HepG2 (cell line): ENCODE data around the gene PRKCB. TPM values are rescaled to one million over a fixed set of nuclear protein-coding genes. Genes with fewer than 3 reads are reported as not detected.

Source experiments
- ATAC-seq: fragments of 200-7000 bp; cut with Tn5 transposase; 3 replicates; pipeline ENCODE4 v1.9.1; 2020; ENCODE audit warnings: mild to moderate bottlenecking, moderate library complexity
- BruUV-seq: library from RNA; stranded (reverse); fragments of 400-500 nt; replicated peaks from 2 replicates; lab custom pipeline; 2021; lab: Mats Ljungman, UMichigan
- CTCF ChIA-PET: fragments of 300-600 bp; formaldehyde crosslinking; extraction: SDS; loops from one replicate; lab custom pipeline; 2021; ENCODE audit warnings: low total read pairs, inconsistent platforms, low intra/inter-chr PET ratio; lab: Yijun Ruan, JAX
- POLR2A ChIA-PET: fragments of 350-600 bp; sonication (Branson Sonifier 250); formaldehyde crosslinking; loops from one replicate; lab custom pipeline; 2020; ENCODE audit warnings: antibody characterized with exemption, inconsistent platforms; lab: Yijun Ruan, JAX
- DNase-seq: peaks from one replicate; pipeline ENCODE4 v3.0.0-alpha.2; 2015; ENCODE audit warnings: low spot score
- FAIRE-seq: peaks from 3 replicates; lab custom pipeline; 2011; peaks lifted over from hg19 to GRCh38; lab: Jason Lieb, UNC
- H2AFZ ChIP-seq: one replicate; pipeline ENCODE4 v1.6.1; 2011; ENCODE audit warnings: low read length, inconsistent platforms
- H3K27ac ChIP-seq: fragments of 300-600 bp; 3 replicates; pipeline ENCODE4 v1.8.0; 2011; ENCODE audit warnings: mixed run types, mild to moderate bottlenecking, mixed read lengths, low read length, inconsistent platforms; ENCODE audit not compliant: insufficient read depth; ENCODE audit errors: extremely low read length
- H3K27me3 ChIP-seq, 2 experiments: fragments of 200-600 bp in 1 of 2; 2 replicates in 1 of 2; 3 replicates in 1 of 2; pipeline versions ENCODE4 v1.6.0 to v1.8.0; 2011; ENCODE audit warnings: low read length in 2 of 2, mild to moderate bottlenecking in 2 of 2, moderate library complexity in 2 of 2, inconsistent platforms in 1 of 2; ENCODE audit not compliant: insufficient read depth in 2 of 2, control insufficient read depth in 1 of 2
- H3K36me3 ChIP-seq, 2 experiments: fragments of 200-600 bp in 1 of 2; replicated peaks in 1 of 2; 2 replicates in 1 of 2; 3 replicates in 1 of 2; pipeline versions ENCODE4 v1.5.1 to v1.8.0; 2011; ENCODE audit warnings: low read length in 2 of 2, inconsistent platforms in 1 of 2; ENCODE audit not compliant: insufficient read depth in 2 of 2, control insufficient read depth in 1 of 2
- H3K4me1 ChIP-seq: 2 replicates; pipeline ENCODE4 v1.5.1; 2012; ENCODE audit warnings: low read length, inconsistent platforms; ENCODE audit not compliant: insufficient read depth
- H3K4me2 ChIP-seq: 2 replicates; pipeline ENCODE4 v1.6.0; 2011; ENCODE audit warnings: low read depth, low read length, inconsistent platforms
- H3K4me3 ChIP-seq, 3 experiments: fragments of 200-600 bp in 1 of 3; sonication (generic), shearing (Covaris generic) in 1 of 3; replicated peaks in 1 of 3; 2 replicates each; pipeline ENCODE4 v1.5.1; 2011 to 2016; ENCODE audit warnings: low read length in 3 of 3, inconsistent platforms in 2 of 3, low read depth in 2 of 3, mild to moderate bottlenecking in 2 of 3, control low read depth in 1 of 3, mixed read lengths in 1 of 3; ENCODE audit not compliant: insufficient read depth in 1 of 3
- H3K79me2 ChIP-seq: one replicate; pipeline ENCODE4 v1.6.1; 2011; ENCODE audit warnings: low read length, inconsistent platforms; ENCODE audit not compliant: insufficient read depth
- H3K9ac ChIP-seq: 2 replicates; pipeline ENCODE4 v1.6.0; 2011; ENCODE audit warnings: mild to moderate bottlenecking, low read depth, low read length, inconsistent platforms; ENCODE audit not compliant: insufficient read depth
- H3K9me3 ChIP-seq: 2 replicates; pipeline ENCODE4 v1.5.1; 2012; ENCODE audit warnings: mild to moderate bottlenecking, low read length
- H4K20me1 ChIP-seq: 2 replicates; pipeline ENCODE4 v1.6.0; 2011; ENCODE audit warnings: inconsistent platforms, mild to moderate bottlenecking, low read length, moderate library complexity; ENCODE audit not compliant: insufficient read depth
- AFF4 ChIP-seq: sonication (generic); formaldehyde crosslinking; IDR thresholded peaks from 2 replicates; pipeline ENCODE4 v1.4.0; 2020; ENCODE audit warnings: missing genetic modification reagents
- ELF1 ChIP-seq: sonication (generic); formaldehyde crosslinking; IDR thresholded peaks from 2 replicates; pipeline ENCODE4 v1.4.0; 2020; ENCODE audit warnings: missing genetic modification reagents
- GPN1 ChIP-seq: sonication (generic); formaldehyde crosslinking; IDR thresholded peaks from 2 replicates; pipeline ENCODE4 v1.5.1; 2020; ENCODE audit warnings: missing genetic modification reagents, borderline replicate concordance
- IRF2 ChIP-seq: IDR thresholded peaks from 2 replicates; pipeline ENCODE4 v1.6.1; 2018; ENCODE audit warnings: missing genetic modification reagents, missing compliant biosample characterization
- MEIS2 ChIP-seq: sonication (generic); formaldehyde crosslinking; IDR thresholded peaks from 2 replicates; pipeline ENCODE4 v1.9.0; 2021; ENCODE audit warnings: mild to moderate bottlenecking, missing genetic modification reagents
- PLSCR1 ChIP-seq: sonication (generic); formaldehyde crosslinking; IDR thresholded peaks from 2 replicates; pipeline ENCODE4 v1.5.0; 2020; ENCODE audit warnings: missing genetic modification reagents, mild to moderate bottlenecking, borderline replicate concordance
- TFAP4 ChIP-seq: sonication (generic); IDR thresholded peaks from 2 replicates; pipeline ENCODE4 v1.6.1; 2016; ENCODE audit warnings: low read depth, borderline replicate concordance
- TRIM24 ChIP-seq: sonication (generic); formaldehyde crosslinking; IDR thresholded peaks from 2 replicates; pipeline ENCODE4 v1.8.0; 2022; ENCODE audit warnings: mild to moderate bottlenecking, missing genetic modification reagents
- YY1 ChIP-seq: IDR thresholded peaks from 2 replicates; pipeline ENCODE4 v1.6.1; 2011; ENCODE audit warnings: low read length, low read depth, moderate library complexity, mild to moderate bottlenecking; ENCODE audit not compliant: insufficient read depth, insufficient replicate concordance
- ZFP1 ChIP-seq: IDR thresholded peaks from 2 replicates; pipeline ENCODE4 v1.6.1; 2016
- ZNF142 ChIP-seq: sonication (generic); formaldehyde crosslinking; IDR thresholded peaks from 2 replicates; pipeline ENCODE4 v1.4.0; 2020; ENCODE audit warnings: missing genetic modification reagents
- ZNF143 ChIP-seq: sonication (generic); formaldehyde crosslinking; IDR thresholded peaks from 2 replicates; pipeline ENCODE4 v1.4.0; 2020; ENCODE audit warnings: missing genetic modification reagents
- ZNF569 ChIP-seq: sonication (generic); formaldehyde crosslinking; IDR thresholded peaks from 2 replicates; pipeline ENCODE4 v1.5.0; 2020; ENCODE audit warnings: mild to moderate bottlenecking, missing genetic modification reagents, moderate library complexity, borderline replicate concordance
- ZNF703 ChIP-seq: sonication (generic); formaldehyde crosslinking; IDR thresholded peaks from 2 replicates; pipeline ENCODE4 v1.5.1; 2020; ENCODE audit warnings: missing genetic modification reagents, mild to moderate bottlenecking, moderate library complexity, borderline replicate concordance
- ZNF766 ChIP-seq: sonication (generic); formaldehyde crosslinking; IDR thresholded peaks from 2 replicates; pipeline ENCODE4 v1.5.0; 2020; ENCODE audit warnings: missing genetic modification reagents, borderline replicate concordance
- WGBS: methylation state at CpG from one replicate; pipeline ENCODE4 v1.1.6; 2017; ENCODE audit warnings: low lambda C conversion rate; 5-methylcytosine and 5-hydroxymethylcytosine counted together
- in situ Hi-C: cut with HindIII; loops from 2 replicates; pipeline ENCODE4 v1.10.0; 2017; ENCODE audit warnings: low pct_unique_long_range_greater_than_20kb; ENCODE audit not compliant: extremely low pct_ligation_motif_present
- intact Hi-C: fragments of 100-400 bp; cut with micrococcal nuclease; formaldehyde crosslinking; loops from one replicate; pipeline ENCODE4 v1.10.0; 2022; ENCODE audit not compliant: unreplicated experiment
- polyA plus RNA-seq, 8 experiments: library from polyadenylated mRNA; depleted of rRNA in 3 of 8; stranded (reverse) in 7 of 8; unstranded in 1 of 8; fragments of >200 nt; fragmentation: Illumina TruSeq in 4 of 8; extraction: Trizol in 4 of 8; gene quantifications; 2 replicates each; pipeline versions ENCODE4 v1.2.1 to v1.2.3, GENCODE V29; 2011 to 2016; ENCODE audit warnings: low read depth in 4 of 8, missing spikeins in 1 of 8, mixed read lengths in 1 of 8; ENCODE audit not compliant: insufficient read depth in 1 of 8
- total RNA-seq, 5 experiments: library from RNA; depleted of rRNA; stranded (reverse); fragments of >200 nt; fragmentation: Illumina TruSeq; extraction: Trizol; gene quantifications; 2 replicates each; pipeline ENCODE4 v1.2.3, GENCODE V29; 2016; ENCODE audit warnings: low read depth in 1 of 5

Gene PRKCB
- total and polyA plus RNA-seq, 2 of the 13 experiments (the other 11 are each of a cell fraction or from before 2014, with no cell fraction given), result 0.01 TPM; not detected in 1

GRCh38 chr16:24007934-24008333, 172.2 kb downstream of the PRKCB start:
- intact Hi-C loops, result no loop called here
- TF ChIP-seq ZFP1 (CRISPR knock-in tag) (no peak), GPN1 (CRISPR knock-in tag) (no peak), ZNF703 (no peak), ZNF766 (CRISPR knock-in tag) (no peak), IRF2 (CRISPR knock-in tag) (no peak), YY1 (no peak), PLSCR1 (no peak), ZNF143 (CRISPR knock-in tag) (no peak), TFAP4 (no peak), ZNF569 (CRISPR knock-in tag) (no peak), AFF4 (CRISPR knock-in tag) (no peak), TRIM24 (CRISPR knock-in tag) (no peak), MEIS2 (CRISPR knock-in tag) (no peak), ZNF142 (CRISPR knock-in tag) (no peak), ELF1 (CRISPR knock-in tag) (no peak)

More at GRCh38 chr16:24007934-24008333, 172.2 kb downstream of the PRKCB start:
- no peak for ATAC-seq
- Histone ChIP-seq H3K4me3 (no peak overlapping the region), H3K79me2 (no peaks in the 10 kb centered on the region), H3K4me2 (no peak overlapping the region), H4K20me1 (no peaks in the 10 kb centered on the region), H3K9me3 (no peaks in the 10 kb centered on the region), H3K4me1 (peaks cover 5% of the 10 kb centered on the region; the same call in 1 of the 2 replicates), H3K27me3 (no peaks in the 10 kb centered on the region; a peak in 2 of 5 replicates), H2AFZ (no peak overlapping the region), H3K9ac (no peak overlapping the region), H3K27ac (no peak overlapping the region), H3K36me3 (no peaks in the 10 kb centered on the region)
- in situ Hi-C loops, result no loop called here
- POLR2A ChIA-PET, result no interaction called here
- CTCF ChIA-PET, result no interaction called here
- no TSS peak for BruUV-seq
- DNase-seq, result no peak
- FAIRE-seq, result no peak
- WGBS, result 0% methylated on average over 1 of the region's 1 CpG
